Measurements from ENCODE around the gene TADA2B. TPM values are rescaled to one million over a fixed set of nuclear protein-coding genes. Genes with fewer than 3 reads are reported as not detected.

TADA2B gene
- total RNA-seq, 1 experiment from 2014 or later = 5.7 TPM

GRCh38 chr4:7104366-7105031, 61.3 kb downstream of the TADA2B start:
- no peak for DNase-seq
- Histone ChIP-seq H3K27me3 (no peaks in the 10 kb centered on the region), H3K36me3 (no peaks in the 10 kb centered on the region)

GRCh38 chr4:7105276-7105675, 62.1 kb downstream of the TADA2B start:
- no peak for DNase-seq
- Histone ChIP-seq H3K9me3 (no peaks in the 10 kb centered on the region), H3K27me3 (no peaks in the 10 kb centered on the region), H3K4me3 (no peak overlapping the region), H3K36me3 (no peaks in the 10 kb centered on the region)

More at GRCh38 chr4:7104366-7105031, 61.3 kb downstream of the TADA2B start:
- Histone ChIP-seq H3K9me3 (no peaks in the 10 kb centered on the region), H3K4me3 (no peak overlapping the region)

DNA sequence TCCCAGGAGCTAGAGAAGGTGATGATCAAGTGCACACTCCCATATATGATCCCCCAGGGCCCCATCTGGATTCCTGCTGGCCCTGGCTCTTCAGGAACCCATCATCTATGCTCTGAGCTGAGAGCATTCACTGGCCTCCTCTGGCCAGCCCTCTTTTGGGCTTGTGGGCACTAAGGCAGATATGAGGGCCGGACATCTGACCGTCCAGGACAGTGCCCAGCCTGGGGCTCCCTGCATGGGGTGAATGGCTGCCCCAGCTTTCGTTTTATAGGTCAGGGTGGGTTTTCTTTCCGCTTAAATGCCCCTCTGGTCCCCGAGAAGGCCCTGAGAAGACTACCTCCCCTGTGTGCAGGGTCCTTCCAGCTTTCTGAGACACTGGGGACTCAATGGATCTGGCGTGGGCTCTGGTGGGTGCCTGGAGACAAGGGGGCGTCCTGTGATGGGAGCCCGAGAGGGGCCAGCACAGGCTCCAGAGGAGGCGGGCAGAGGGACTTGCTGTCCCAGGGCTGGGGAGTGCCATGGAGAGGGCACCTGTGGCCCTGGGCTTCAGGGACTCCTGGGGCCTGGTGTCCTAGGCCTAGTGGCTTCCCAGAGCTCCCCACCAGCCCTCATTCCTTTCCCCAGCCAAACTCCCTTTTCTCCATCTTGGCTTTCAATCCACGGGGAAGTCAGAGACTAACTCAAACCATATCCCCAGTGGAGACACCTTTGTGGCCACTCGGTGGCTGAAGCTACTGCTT, 64.2 kb downstream of the TADA2B start:
- no peak for DNase-seq
- Histone ChIP-seq H3K27me3 (no peaks in the 10 kb centered on the region), H3K4me3 (no peak overlapping the region), H3K9me3 (no peaks in the 10 kb centered on the region), H3K36me3 (no peaks in the 10 kb centered on the region)

Other genes starting within 250 kb of the TADA2B start
- 15.3 and 16.3 TPM in 2 replicates for gene TBC1D14, start 133.5 kb upstream of the TADA2B start, total RNA-seq (2014; rRNA removed; shearing (Covaris generic); ENCODE audit: low replicate concordance)
- gene GRPEL1, start 24.7 kb downstream of the TADA2B start, total RNA-seq (2014; rRNA removed; shearing (Covaris generic); ENCODE audit: low replicate concordance) = 26.2 and 32.6 TPM in 2 replicates
- gene SORCS2, start 149.2 kb downstream of the TADA2B start, total RNA-seq (2014; rRNA removed; shearing (Covaris generic); ENCODE audit: low replicate concordance) = 0.25 and 1.5 TPM in 2 replicates